Ishikawa (cell line): Measurements from ENCODE around the gene HIBADH.

ENCODE experiments used
- EGR1 ChIP-seq: IDR thresholded peaks from 2 replicates; pipeline ENCODE4 v1.6.1; 2012
- FOXM1 ChIP-seq: IDR thresholded peaks from 2 replicates; pipeline ENCODE4 v1.6.1; 2012; ENCODE audit warnings: low read depth, borderline replicate concordance
- NFIC ChIP-seq: IDR thresholded peaks from 2 replicates; pipeline ENCODE4 v1.6.1; 2012
- RAD21 ChIP-seq: IDR thresholded peaks from 2 replicates; pipeline ENCODE4 v1.6.1; 2012; ENCODE audit warnings: low read depth
- TCF12 ChIP-seq: IDR thresholded peaks from 2 replicates; pipeline ENCODE4 v1.6.1; 2012; ENCODE audit warnings: low read depth
- ZBTB7A ChIP-seq: IDR thresholded peaks from 2 replicates; pipeline ENCODE4 v1.6.1; 2012; ENCODE audit warnings: low read depth
- TF ChIP-seq, protein P1 (sequence below): IDR thresholded peaks from 2 replicates; pipeline ENCODE4 v1.6.1; 2012
- TF ChIP-seq, protein P2 (sequence below): IDR thresholded peaks from 2 replicates; pipeline ENCODE4 v1.6.1; 2012; ENCODE audit warnings: low read depth, mild to moderate bottlenecking

DNA sequence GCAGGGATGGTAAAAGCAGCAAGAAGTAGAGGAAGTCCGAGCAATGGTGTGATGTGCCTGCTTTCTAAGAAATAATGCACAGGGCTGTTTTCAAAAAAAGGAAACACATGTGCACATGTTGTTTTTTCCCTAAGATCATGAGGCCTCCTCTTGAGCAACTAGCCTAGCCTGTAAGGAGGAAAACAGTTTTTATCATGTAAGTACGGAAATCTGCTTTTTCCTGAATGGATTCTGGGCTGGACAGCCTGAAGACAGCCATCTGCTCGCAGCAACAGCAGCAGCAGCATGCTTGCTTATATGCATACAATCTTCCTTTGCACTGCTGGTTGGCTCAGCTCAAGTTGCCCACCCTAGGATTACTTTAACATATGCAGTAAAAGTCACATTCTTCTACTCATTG is 87.1 kb downstream of the HIBADH start:
- TF ChIP-seq, protein P1, sequence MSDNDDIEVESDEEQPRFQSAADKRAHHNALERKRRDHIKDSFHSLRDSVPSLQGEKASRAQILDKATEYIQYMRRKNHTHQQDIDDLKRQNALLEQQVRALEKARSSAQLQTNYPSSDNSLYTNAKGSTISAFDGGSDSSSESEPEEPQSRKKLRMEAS, result no peak
- TF ChIP-seq FOXM1 (no peak), TCF12 (no peak), RAD21 (no peak), NFIC (no peak), EGR1 (no peak), ZBTB7A (no peak)
- TF ChIP-seq, protein P2, sequence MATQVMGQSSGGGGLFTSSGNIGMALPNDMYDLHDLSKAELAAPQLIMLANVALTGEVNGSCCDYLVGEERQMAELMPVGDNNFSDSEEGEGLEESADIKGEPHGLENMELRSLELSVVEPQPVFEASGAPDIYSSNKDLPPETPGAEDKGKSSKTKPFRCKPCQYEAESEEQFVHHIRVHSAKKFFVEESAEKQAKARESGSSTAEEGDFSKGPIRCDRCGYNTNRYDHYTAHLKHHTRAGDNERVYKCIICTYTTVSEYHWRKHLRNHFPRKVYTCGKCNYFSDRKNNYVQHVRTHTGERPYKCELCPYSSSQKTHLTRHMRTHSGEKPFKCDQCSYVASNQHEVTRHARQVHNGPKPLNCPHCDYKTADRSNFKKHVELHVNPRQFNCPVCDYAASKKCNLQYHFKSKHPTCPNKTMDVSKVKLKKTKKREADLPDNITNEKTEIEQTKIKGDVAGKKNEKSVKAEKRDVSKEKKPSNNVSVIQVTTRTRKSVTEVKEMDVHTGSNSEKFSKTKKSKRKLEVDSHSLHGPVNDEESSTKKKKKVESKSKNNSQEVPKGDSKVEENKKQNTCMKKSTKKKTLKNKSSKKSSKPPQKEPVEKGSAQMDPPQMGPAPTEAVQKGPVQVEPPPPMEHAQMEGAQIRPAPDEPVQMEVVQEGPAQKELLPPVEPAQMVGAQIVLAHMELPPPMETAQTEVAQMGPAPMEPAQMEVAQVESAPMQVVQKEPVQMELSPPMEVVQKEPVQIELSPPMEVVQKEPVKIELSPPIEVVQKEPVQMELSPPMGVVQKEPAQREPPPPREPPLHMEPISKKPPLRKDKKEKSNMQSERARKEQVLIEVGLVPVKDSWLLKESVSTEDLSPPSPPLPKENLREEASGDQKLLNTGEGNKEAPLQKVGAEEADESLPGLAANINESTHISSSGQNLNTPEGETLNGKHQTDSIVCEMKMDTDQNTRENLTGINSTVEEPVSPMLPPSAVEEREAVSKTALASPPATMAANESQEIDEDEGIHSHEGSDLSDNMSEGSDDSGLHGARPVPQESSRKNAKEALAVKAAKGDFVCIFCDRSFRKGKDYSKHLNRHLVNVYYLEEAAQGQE, result no peak
